Adrenal gland (tissue), 5 donors: ENCODE results near the gene POFUT1.

Source experiments
- POLR2A ChIP-seq, 2 donors: fragments of 450-650 bp; IDR thresholded peaks; one replicate each; pipeline ENCODE4 v1.6.1; 2017; ENCODE audit warnings: antibody characterized with exemption in 2 of 2, mild to moderate bottlenecking in 2 of 2, moderate library complexity in 1 of 2
- TF ChIP-seq, protein P1 (sequence below), 6 experiments: fragments of 450-650 bp in 4 of 6; fragments of 200-600 bp in 2 of 6; sonication (generic) in 1 of 6; IDR thresholded peaks; 1 replicate in 5 of 6; 2 replicates in 1 of 6; pipeline versions ENCODE4 v1.5.1 to v1.8.0; 2016 to 2021; ENCODE audit warnings: antibody characterized with exemption in 6 of 6, mild to moderate bottlenecking in 2 of 6, moderate library complexity in 1 of 6
- donor health status: DM: no; HTN: no; CAD: no.

DNA sequence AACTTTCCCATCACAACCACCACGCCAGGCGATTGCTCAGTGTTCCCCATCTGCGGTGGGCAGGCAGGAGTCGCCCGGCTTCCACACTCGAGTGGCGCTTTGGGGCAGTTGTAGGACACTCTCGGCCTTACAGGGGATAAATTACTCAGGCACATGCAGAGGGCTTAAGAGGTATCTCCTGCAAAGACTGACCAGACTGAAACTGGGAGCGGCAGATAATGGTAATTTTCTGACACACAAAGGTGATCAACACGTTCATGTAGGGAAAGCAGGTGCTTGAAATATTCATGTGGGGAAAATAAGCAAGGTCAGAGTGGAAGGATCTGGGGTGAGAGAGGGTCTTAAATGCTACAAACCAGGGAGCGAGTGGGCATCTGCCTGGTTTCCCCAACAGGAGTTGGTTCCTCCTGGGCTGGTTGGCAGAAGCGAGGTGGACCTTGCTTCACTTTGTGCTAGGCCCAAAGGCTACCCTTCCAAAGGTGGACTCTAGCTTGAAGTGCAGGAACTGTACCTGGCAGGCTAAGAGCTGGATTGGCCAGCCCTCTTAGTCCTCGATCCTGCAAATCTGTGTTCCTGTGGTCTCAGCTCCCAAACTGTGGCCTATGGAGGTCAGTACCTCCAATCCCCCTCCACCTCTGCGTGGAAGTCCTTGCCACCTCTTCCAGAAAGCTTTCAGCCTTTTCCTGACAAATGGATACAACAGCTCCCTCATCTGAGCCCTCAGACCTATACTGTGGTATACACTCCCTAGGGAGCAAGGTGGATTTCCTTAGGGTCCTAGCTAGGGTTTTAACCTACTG lies 16.9 kb upstream of the POFUT1 start:
- TF ChIP-seq, protein P1, sequence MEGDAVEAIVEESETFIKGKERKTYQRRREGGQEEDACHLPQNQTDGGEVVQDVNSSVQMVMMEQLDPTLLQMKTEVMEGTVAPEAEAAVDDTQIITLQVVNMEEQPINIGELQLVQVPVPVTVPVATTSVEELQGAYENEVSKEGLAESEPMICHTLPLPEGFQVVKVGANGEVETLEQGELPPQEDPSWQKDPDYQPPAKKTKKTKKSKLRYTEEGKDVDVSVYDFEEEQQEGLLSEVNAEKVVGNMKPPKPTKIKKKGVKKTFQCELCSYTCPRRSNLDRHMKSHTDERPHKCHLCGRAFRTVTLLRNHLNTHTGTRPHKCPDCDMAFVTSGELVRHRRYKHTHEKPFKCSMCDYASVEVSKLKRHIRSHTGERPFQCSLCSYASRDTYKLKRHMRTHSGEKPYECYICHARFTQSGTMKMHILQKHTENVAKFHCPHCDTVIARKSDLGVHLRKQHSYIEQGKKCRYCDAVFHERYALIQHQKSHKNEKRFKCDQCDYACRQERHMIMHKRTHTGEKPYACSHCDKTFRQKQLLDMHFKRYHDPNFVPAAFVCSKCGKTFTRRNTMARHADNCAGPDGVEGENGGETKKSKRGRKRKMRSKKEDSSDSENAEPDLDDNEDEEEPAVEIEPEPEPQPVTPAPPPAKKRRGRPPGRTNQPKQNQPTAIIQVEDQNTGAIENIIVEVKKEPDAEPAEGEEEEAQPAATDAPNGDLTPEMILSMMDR (IDR thresholded peaks at IDR 0.05), result no peak
- no peak for TF ChIP-seq POLR2A (IDR thresholded peaks at IDR 0.05)
